Measurements from ENCODE around the gene MIF4GD.
"Not testable (repeated sequence)": the region's sequence is repeated elsewhere in the genome, so short reads cannot be mapped to it uniquely, and the experiment has no call there.

The MIF4GD gene, protein sequence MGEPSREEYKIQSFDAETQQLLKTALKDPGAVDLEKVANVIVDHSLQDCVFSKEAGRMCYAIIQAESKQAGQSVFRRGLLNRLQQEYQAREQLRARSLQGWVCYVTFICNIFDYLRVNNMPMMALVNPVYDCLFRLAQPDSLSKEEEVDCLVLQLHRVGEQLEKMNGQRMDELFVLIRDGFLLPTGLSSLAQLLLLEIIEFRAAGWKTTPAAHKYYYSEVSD

DNA sequence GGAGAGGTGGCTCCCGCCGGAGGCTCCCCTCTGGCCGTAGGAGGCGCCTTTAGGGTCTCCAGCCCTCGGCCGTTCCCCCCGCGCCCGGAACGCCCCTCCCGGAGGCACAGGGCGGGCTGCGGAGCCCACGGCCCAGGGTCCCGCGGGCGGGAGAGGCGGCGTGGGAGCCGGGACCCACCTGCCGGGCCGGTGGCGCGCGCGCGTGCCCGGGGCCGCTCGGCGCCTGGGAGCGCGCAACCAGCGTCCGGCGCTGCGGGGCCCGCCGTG is at the start of gene MIF4GD:
TSS of gene MIF4GD (minus strand) at position 266 of the 267 bp plus-strand sequence. CDS start 1,036 bp downstream, outside the sequence.
- no peak for DNase-seq (ENCODE audit: low read depth in 1 of 2, low spot score in 1 of 2)

DNA sequence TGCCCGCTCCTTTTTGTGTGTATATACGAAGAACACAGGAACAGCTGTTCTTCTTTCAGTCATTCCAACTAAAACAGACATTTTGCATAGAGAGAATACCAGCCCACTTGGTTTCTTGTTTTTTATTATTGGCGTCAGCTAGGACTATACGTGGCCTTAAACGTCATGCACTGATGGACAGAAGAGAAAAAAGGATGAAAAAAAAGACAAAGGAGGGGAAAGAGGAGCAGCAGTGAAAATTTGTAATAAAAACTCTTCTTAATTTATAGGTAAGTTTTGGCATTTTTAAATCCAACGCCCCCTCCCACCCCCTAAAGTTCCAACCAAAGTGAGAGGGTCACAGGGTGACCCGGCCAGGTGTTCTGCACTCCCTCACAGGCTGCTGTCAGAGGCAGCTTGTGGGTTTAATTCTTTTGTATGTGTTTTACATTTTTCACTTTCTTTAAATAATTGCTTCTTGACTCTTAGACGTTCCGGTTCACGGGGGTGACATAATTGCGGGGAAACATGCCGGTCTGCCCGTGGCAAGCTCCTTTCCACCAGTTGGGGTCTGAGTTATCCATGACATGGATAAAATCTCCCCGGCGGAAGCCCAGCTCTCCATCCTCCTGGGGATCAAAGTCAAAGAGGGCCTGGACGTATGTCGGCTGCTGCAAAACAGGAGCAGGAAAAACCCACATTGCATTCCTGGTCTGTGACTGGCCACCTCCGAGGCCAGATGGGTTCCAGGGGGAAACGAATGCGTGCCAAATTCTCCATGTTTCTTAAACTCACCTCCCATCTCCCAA is 49.1 kb upstream of the MIF4GD start:
- DNase-seq (ENCODE audit: low read depth in 1 of 2, low spot score in 1 of 2), result no peak

DNA sequence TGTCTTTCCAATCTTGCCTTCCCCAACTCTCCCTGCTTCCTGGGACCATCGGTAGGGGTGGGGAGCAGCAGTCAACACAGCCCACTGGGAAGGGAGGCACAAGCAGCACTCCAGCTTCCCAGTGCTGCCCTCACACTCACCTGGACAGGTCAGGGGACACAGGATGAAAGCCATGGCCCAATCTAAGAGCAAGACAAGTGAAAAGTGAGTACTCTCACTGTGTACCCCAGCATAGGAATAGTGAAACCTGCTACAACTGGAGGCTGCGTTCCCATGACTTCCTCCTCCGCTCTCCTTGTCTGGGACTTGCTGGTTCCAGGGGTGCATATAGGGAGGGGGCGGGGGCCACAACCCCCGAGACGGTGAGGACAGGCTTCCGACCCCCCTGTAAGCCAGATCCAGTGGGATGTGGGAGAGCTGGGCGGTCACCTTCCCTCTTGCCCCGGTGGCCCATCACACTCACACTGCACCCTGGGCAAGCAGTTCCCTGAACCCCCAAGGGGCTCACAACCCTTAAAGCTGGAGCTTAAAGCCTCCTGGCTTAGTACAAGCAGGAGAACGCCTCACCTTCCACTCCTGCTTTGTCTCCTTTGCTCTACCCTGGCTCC is 47.7 kb upstream of the MIF4GD start:
- DNase-seq (ENCODE audit: low read depth in 1 of 2, low spot score in 1 of 2), result no peak

DNA sequence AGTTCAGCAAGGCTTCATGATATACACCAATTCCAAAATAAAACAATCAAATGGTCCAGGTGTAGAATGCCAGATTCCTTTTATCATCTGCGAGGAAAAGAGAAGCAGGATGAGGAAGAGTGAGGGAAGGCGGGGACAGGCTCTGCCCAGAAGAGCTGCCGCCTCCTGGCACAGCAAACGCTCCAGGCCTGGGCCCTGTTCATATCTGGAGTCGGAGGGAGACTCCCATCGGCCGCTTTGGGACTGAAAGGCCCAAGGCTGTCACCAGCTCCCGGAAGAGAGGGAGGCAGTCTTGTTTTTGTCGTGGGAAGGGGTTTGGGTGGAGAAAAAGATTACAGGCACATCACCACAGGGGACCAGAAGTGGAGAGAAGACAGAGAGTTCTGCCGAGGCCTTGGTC is 47.2 kb upstream of the MIF4GD start:
- no peak for DNase-seq (ENCODE audit: low read depth in 1 of 2, low spot score in 1 of 2)

DNA sequence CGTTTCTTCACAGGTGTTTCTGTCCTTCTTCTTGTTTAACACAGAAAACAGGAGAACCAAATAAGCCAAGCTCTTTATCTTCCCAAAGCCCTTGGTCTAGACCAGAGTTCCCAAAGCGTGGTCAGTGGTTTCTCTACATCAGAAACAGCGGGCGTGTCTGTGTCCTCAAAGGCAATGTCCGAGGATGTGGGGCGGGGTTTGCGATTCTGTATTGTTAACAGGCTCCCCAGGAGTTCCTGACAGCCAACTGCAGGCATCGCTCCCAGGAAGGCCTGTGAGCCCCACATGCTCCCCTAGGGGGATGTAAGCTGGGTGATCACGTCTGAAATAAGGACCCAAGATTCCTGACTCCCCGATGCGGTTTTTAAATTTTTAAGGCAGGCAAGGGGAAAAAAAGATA is 46.6 kb upstream of the MIF4GD start:
- DNase-seq (ENCODE audit: low read depth in 1 of 2, low spot score in 1 of 2), result no peak

DNA sequence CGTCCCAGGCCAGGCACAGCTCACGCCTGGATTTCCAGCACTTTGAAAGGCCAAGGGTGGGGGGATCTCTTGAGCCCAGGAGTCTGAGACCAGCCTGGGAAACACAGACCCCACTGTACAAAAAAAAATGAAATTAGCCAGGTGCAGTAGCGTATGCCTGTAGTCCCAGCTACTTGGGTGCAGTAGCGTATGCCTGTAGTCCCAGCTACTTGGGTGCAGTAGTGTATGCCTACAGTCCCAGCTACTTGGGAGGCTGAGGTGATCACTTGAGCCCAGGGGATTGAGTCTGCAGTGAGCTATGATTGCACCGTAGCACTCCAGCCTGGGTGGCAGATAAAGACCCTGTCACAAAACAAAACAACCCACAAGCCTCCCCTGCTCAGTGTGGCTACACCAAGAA is 45.2 kb upstream of the MIF4GD start:
- DNase-seq (ENCODE audit: low read depth in 1 of 2, low spot score in 1 of 2), result no peak

DNA sequence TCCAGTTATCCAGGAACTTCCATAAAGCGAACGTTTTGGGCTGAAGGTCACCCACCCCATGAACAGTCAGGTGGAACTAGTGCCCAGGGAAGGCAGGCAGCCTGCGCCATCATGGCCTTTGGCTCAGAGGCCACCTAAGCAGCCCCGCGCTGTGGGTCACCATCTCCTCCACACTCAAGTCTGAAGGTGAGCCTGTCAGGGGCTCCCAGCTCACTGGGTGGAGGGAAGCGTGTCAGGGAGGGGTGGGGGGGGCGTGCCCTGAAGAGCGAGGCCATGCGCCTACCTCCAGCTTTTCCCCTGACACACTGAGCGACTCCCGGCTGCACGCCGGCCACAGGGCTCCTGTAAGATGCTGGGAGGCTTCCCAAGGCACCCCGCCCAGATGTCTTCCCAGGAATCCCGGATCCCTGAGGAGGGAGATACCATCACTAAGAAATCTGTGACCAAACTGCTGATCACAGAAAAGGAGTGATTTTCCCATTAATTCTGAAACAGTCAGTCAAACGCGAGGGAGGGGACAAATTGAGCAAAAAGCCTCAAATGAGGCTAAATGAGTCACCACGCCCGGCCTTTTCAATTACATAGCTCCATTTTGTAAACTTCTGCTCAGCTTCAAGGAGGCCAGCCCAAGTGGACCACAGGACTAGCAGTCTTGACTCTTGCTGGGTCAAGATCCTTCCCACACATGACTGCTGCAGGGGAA is 44.7 kb upstream of the MIF4GD start:
- no peak for DNase-seq (ENCODE audit: low read depth in 1 of 2, low spot score in 1 of 2)

DNA sequence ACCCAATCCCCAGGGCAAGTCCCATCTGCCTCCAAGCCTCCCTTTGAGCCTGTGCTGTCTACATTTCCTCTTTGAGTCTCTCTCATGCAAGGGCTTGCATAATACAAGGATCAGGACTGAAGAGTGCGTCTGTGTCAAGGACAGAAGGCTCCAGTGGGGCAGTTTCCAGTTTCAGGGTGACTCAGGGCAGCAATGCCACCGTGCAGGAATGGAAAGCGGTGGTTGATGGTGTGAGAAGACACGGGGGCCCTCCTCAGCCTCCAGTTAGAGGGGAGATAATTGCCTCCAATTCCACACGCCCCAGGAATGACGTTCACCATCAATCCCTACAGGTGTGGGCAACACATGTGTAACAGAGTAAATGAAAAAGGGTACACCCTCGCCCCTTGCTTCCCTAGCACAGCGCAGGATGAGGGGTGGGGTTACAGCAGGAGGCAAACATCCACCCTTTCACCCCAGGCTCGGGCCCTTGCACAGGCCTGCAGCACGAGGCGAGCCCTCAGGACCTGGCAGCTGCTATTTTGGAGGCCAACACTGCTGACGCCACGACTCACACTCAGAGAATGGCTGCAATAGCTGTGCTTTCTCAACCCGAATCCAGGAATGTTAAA is 43.0 kb upstream of the MIF4GD start:
- no peak for DNase-seq (ENCODE audit: low read depth in 1 of 2, low spot score in 1 of 2)

DNA sequence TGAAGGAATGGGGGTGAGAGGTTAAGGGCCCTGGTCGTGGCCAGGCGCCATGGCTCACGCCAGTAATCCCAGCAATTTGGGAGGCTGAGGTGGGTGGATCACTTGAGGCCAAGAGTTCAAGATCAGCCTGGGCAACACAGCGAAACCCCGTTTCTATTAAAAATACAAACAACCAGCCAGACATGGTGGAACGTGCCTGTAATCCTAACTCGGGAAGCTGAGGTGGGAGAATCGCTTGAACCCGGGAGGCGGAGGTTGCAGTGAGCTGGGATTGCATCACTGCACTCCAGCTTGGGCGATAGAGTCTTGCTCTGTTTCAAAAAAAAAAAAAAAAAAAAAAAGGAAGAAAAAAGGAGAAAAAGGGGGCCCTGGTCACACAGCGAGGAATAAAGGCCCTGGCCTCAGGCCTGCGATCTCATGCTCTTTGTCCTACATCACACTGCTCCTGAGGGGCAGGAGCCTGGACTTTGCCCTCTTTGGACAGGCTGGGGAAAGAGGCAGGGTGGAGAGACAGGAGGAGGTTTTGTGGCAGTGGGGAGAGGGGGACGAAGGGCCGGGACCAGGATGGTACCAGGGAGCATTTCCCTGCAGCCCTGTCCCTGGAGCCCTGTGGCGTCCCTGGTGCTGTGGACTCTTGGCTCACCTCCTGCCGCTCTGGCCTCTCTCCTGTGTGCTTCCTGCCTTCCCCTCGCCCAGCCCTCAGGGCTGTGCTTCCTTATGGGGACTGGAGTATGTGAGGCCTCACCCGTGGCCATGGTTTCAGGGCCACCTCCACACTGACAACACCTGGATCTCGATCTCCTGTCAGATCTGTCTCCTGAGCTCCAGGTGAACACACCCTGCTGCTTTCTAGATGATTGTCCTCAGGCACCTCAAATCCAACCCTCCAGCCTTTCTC is 38.0 kb upstream of the MIF4GD start:
- DNase-seq (ENCODE audit: low read depth in 1 of 2, low spot score in 1 of 2), result no peak

DNA sequence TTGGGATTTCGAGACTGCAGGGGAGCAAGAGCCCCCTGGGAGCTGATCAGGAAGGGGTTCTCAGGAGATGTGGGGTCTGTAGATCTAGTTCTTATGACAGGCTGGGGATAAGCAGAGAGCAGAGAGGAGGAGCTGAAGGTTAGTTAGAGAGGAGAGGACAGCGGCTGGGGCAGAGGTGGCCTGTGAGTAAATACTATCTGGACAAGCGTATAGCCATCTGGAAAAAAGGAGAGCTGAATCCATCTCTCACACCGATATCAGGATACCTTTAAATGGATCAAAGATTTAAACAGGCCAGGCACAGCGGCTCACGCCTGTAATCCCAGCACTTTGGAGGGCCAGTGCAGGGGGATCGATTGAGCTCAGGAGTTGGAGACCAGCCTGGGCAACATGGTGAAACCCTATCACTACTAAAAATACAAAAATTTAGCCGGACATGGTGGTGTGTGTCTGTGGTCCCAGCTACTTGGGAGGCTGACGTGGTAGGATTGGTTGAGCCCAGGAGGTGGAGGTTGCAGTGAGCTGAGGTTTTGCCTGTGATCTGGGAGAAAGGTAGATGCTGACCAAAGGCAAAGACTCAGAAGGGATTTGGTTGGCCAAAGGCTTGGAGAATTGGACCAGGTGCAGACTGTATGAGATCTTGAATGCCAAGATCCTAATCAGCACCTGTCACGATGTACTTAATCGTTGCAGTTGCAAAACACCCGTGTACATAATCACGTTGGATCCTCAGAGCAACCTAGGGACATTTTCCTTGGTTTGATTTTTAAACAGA is 37.1 kb upstream of the MIF4GD start:
- no peak for DNase-seq (ENCODE audit: low read depth in 1 of 2, low spot score in 1 of 2)

DNA sequence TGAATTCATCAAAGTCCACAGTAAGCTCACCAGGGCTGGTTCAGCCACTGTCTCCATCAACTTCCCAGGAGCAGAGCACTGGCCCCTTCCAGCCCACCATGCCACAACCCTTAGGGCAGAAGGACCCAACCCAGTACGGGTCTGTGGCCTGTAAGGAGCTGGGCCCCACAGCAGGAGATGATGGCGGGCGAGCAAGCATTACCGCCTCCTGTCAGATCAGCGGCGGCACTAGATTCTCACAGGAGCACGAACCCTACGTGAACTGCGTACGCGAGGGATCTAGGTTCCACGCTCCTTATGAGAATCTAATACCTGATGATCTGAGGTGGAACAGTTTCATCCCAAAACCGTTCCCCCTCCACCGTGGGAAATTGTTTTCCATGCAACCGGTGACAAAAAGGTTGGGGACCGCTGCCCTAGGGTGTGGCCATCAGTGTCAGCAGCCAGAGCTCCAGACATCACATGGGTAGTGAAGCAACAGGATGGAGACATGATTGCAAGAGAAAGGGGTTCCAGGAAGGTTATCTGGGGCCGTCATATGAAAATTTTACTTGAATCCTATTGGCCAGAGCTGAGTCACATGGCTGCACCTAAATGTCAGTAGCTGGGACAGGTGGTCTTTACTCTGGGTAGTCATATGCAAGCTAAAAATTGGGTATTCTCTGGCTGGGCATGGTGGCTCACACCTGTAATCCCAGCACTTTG is 30.6 kb upstream of the MIF4GD start:
- no peak for DNase-seq (ENCODE audit: low read depth in 1 of 2, low spot score in 1 of 2)

DNA sequence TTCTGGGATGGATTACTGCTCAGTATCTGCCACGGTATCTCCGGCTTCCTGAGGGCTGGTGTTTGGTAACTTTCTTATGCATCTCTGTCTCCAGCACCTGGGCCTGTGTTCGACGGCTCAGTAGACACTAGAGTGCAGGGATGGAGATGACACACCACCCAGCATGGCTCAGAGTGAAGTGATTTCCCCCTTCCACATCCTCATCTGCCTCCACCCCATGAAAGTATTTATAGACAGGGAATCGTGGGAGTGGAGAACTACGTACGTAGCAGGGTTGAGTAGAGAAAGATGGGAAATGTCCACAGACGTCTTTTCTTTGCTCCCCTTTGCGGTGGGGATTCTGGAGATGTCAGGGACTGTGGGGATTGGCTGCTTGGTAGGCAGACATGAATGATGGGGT is 30.0 kb upstream of the MIF4GD start:
- DNase-seq (ENCODE audit: low read depth in 1 of 2, low spot score in 1 of 2), result no peak

DNA sequence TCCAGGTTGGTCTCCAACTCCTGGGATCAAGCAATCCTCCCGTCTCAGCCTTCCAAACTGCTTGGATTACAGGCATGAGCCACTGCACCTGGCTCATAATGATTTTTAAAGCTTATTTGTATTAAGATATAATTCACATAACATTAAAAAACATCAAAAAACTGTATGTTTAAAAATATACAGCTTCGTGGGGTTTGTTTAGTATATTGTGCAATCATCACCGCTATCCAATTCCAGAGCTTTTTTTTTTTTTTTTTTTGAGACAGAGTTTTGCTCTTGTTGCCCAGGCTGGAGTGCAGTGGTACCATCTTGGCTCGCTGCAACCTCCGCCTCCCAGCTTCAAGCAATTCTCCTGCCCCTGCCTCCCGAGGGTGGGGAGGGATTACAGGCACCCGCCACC is 29.2 kb upstream of the MIF4GD start:
- DNase-seq (ENCODE audit: low read depth in 1 of 2, low spot score in 1 of 2), result no peak

DNA sequence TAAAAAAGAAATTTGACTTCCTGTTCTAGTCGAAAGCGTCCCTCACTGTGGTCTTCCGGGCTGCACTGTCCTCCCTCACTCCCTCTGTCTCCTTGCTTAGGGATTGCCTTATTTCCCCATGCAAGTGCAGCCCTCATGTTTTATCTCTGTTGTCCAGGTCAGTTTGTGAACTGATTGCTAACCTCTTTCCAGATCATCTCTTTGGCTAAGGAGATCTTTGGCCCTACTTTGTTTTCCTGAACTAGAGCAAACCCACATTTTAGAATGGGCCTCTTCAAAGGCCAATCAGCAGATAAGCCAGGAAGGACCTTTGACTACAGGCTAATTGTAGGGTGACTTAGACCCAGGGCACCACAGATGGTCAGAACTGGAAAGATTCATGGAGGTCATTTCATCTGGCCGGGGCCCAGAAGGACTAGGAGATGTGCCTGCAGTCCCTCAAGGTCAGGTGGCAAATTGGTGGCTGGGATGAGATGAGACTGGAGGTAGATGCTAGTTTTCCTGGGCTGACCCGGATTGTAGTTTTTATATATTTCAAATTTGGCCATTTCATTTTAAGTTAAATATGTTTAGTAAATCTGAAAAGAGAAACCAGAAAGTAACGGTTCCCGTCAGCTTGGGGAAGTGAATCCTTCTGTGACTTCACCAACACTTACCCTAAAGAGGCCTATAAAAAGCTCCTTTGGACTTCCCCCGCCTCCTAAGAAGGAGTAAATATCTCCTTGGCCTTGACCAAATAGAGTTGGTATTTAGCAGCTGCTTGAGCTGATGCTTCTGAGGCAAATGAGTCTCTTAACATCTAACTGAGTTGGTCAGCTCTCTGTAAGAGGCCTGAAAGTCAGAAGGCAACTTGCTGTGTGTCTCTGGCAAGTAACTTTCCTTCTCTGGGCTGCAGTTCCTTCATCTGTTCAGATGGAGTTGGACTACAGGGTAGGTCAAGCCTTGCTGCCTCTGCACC is 24.4 kb upstream of the MIF4GD start:
- DNase-seq (ENCODE audit: low read depth in 1 of 2, low spot score in 1 of 2), result no peak

DNA sequence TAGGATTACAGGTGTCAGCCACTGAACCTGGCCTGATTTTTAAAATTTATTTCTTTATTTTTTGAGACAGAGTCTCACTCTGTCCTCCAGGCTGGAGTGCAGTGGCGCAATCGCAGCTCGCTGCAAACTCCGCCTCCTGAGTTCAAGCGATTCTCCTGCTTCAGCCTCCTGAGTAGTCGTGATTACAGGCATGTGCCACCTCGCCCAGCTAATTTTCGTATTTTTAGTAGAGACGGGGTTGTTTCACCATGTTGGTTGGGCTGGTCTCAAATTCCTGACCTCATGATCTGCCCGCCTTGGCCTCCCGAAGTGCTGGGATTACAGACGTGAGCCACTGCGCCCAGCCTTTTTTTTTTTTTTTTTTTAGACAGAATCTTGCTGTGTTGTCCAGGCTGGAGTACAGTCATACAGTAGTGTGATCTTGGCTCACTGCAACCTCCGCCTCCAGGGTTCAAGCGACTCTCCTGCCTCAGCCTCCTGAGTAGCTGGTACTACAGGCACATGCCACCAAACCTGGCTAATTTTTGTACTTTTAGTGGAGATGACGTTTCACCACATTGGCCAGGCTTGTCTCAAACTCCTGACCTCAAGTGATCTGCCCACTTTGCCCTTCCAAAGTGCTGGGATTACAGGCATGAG is 21.9 kb upstream of the MIF4GD start:
- DNase-seq (ENCODE audit: low read depth in 1 of 2, low spot score in 1 of 2), result not testable (repeated sequence)

DNA sequence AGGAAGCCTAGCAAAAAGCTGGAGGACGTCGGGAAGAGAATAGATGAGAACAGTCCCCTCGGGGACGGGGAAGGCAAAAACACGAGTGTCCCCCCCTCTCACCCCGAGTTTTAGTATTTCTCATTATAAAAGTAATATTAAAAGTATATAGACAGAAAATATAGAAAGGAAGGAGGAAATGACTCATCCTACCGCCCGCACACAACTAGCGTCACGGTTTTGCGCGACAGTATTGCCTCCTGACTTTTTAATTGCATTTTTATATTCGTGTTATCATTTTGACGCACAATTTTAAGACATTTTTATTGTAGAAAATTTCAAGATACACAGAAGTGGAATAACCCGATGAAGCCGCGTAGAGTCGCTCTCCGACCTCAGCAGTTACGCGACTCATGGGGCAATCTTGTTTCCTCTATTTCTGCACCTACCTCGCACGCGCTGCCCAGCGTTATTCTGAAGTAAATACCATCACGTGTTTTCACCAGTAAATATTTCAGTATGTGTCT is 18.9 kb upstream of the MIF4GD start:
- DNase-seq (ENCODE audit: low read depth in 1 of 2, low spot score in 1 of 2), result peak; percentile 24 to 48

DNA sequence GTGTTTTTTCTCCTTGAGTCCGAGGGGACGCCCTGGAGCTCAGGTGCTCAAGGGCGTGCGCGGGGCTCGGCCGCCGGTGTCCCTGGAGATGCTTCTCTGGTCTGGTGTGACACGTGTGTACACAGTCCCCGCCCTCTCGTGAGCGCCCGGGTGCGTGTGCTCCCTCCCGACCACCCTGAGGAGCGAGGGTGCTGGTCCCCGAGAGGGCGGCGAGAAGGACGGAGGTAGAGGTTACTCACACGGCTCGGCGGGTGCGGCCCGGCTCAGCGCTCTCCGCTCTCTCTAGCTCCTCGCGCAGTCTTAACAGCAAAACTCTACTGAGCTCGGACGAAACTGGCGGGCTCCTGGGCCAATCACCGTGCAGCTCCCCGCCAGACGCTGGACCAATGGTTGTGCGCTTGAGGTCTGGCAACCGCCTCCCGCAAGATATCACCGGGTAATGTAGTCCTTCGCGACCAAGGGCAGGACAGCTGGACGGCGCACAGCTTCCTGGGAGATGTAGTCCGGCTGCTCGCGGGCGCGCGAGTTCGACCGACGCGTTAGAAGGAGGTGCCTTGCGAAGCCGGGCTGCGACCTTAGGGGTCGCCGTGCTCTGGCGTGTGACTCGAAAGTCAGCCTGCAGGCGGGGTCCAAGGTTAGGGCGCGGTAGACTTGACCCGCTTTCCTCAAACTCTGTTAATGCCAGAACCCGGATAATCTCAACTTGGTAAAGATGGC is 18.2 kb upstream of the MIF4GD start, which contains the start of gene SLC25A19:
TSS of gene SLC25A19 (minus strand) at position 319 of the 717 bp plus-strand sequence. CDS start 2,669 bp downstream, outside the sequence.
- DNase-seq (ENCODE audit: low read depth in 1 of 2, low spot score in 1 of 2), result peak; percentile 89 to 94

All from activated T-helper 1 cell treated with anti-CD3 and anti-CD28 coated beads, Interleukin-2, amount 50 U/mL, for 16 hours (primary cell).